Measurements from ENCODE around the gene MTNR1A.

MTNR1A gene

DNA sequence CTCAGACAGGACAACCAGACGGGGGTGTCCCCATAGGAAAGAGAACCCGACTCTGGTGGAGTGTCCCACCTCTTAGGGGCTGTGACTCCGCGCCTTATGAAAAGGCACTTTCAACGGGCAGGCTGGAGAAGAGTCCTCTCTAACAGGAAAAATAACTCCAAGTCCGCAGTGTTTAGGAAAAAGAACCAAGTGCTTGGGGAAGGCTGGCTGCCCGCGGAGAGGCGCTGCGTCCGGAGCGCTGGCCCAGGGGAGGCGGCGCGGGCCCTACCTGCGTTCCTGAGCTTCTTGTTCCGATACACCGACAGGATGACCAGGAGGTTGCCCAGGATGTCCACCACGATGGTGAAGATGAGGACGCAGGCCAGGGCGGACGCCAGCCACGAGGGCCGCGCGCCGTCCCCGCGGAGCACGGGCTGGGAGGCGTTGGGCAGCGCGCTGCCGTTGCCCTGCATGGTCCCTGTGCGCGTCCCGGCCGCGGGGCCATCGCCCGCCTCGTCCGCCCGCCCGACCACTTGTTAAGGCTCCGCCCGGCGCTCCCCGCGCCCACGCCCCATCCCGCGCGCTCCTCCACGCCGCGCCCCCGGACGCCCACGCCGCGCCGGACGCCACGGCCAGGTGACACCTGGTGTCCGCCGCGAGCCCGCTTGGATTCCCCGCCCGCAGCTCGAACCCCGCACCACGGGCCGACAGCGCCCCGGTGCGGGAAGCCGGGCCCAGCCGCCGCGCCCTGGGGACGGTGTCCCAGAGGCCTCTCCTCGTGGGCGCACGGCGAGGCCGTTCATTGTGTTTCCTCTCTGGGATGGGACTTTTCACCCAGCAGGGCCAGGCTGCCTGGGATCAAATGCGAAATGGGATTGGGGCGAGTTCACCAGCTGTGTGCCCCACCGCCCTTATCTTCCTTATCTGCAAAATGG lies at the start of gene MTNR1A:
Gene MTNR1A (minus strand): TSS at position 654 of the 914 bp plus-strand sequence. CDS start 202 bp downstream, at position 452.
- no peak for DNase-seq

DNA sequence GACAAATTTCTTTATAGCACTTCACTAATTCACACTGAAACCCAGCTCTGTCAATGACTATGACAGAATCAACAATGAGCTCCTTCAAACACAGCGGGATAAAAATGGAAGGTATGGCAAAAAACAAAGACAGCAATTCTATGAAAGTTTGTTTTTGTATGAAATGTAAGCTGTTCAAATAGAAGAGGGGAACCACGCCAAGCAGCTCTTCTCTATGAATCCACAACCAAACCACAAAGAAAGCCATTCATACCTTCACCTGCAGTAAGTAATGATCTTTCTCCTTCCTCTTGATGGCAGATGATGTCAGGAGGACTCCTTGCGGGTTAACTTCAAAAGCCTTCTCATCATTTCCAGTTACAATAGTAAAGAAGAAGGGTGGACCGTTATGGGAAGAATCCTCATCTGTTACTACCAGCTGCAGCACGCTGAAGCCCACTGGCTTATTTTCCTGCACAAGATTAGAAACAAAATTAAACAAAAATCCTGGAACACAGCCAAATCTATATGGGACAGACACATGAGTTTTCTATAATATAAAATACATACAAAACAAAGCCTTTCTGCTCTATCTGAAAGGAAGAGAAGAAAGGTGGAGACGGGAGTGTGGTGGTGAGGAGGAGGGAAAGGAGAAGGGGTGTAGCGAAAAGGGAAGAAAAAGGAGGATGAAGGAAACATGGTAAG lies 48.9 kb upstream of the MTNR1A start:
- no peak for DNase-seq

DNA sequence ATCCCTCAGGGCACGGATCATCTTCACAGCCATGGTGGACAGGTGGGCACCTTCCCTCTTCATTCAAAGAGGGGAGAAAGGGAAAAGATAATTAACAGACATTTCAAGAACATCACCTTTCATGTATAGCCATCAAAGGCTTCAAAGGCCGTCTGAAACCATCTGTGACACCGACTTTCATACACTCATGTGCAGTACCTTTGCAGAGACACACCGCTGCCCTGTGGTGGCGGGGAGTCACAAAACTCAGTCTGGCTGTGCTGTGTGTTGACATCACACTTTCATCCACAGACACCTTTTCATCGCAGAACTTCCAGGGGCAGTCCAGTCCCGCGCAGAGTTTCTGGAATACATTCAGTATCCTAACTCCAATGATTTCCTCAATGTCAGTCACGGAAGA lies 47.6 kb upstream of the MTNR1A start:
- no peak for DNase-seq

DNA sequence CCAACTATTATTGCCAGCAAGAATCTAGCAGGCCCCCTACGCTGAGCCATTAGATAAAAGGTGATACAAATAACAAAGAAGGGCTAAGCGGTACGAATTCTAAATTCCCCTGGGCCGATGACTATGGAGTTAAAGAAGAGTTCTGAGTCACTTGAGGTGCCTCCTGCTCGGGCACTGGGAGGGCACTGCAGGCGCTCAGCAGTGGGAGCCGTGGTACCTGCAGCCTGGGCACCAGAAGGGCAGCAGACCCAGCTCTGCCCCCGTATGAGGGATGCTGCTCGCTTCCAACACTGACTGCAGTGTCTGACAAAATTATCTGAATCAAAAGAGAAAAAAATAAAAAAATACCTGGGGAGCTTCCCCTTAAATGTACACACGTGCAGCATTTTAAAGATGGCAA lies 44.1 kb upstream of the MTNR1A start:
- DNase-seq, result no peak

DNA sequence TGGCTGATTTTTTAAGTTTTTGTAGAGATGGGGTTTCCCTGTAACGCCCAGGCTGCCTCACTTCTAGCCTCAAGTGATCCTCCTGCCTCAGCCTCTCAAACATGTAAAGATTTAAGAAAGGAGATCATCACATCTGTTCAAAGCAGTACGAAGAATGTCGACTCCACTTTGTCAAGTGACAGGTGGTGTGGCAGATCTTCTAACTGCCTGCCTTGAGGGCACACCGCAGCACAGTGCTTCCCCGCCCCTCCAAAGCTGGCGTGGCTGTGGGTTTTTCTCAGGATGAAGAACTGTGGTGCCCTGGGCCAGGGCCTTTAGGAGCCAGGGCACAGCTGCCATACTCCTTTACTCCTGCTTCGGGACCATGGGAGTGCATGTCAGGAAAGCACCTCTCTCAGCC lies 43.3 kb upstream of the MTNR1A start:
- no peak for DNase-seq

DNA sequence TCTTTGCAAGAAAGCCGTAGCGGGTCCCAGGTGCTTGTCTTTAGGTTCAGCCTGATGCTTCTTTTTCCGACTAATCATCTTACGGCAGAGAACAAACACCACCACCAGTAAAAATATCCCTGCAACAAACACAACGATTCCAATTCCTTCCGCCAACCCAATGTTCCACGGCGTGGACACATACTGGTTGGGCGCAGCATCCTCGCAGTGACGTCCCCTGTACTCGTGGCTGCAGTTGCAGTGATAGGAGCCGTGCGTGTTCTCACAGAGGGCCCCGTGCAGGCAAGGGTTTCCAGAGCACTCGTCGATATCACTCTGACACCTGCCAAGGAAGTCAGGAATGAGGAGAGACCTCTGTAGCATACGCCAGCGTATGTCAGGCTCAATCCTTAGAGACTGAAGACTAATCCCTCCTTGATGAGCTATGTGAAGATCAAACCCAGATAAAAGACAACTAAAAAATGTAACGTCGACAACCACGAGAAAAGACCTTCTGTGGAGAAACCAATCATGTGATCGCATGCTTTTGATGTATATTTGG lies 41.6 kb upstream of the MTNR1A start:
- no peak for DNase-seq

DNA sequence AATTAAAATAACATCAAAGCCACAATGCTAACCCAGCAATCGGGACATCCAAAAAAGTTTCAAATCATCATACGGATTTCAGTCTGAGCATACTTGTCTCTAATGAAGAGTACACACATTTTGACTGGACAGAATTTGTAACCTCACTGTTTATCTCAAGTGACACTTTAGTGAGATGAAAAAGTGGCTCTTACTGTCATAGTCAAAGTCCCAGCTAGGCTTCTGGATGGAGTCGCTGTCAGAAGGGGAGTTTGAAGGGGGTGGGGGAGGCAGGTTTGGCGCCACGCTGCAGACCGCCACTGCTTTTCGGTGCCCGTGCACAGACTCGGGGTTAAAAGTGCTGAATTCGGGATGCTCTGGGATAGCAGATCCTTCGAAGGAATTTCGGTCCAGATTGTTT lies 41.0 kb upstream of the MTNR1A start:
- DNase-seq, result no peak

DNA sequence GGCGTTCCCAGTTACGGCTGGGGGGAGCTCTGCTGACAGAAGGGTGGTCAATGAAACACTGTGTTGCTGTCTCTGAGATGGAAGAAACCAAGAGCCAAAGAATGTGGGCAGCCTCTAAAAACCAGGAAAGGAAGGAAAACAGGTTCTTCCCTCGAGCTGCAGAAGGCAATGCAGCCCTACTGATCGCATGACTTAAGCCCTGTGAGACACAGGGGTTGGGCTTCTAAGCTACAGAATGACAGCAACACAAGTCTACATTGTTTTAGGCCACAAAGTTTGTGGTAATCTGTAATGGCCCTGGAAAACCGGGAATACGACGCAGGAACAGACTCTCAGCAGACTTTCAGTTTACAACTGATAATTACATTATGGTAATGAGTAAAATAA lies 38.2 kb upstream of the MTNR1A start:
- DNase-seq, result no peak

DNA sequence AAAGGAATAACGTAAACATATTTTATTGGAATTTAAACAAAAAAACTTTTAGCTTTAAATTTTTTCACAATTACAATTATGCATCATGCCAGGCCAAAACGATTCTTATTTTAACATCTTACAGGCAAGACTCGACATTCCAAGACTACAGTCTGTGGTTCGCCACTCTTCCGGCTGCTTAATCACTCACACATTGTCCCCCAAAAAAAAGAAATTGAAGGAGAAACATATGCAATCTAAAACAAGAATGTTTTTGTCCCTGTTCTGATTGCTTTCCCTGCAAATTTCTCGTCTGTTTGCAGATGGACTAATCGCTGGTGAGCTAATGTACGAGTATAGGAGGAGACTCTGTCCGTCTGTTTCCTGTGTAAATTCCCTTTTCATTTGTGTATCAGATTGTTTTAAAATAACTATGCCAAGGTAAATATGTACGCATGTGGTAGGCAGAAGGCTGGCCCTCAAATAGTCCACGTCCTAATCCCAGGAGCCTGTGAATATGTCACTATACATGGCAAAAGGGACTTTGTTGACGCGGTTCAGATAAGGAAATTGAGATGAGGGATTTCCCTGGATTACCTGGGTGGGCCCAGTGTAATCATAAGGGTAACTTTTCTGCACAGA lies 37.7 kb upstream of the MTNR1A start:
- DNase-seq, result no peak

DNA sequence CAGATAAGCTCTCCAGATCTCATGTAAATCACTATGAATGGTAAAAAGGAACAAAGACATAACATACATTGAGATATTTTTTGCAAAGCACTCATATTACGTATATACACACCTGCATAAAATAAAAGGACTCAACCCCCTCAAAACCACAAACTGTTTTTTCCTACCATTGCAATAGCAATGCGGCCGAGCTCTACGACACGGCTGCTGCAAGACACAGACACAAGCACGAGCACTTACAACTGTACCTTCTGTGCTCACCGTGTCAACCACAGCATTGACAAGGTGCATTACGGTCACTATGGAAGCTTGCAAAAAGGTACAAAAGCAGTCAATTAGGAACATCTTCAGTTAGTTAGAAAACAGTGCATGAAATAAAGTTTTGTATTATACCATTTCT lies 37.1 kb upstream of the MTNR1A start:
- no peak for DNase-seq

DNA sequence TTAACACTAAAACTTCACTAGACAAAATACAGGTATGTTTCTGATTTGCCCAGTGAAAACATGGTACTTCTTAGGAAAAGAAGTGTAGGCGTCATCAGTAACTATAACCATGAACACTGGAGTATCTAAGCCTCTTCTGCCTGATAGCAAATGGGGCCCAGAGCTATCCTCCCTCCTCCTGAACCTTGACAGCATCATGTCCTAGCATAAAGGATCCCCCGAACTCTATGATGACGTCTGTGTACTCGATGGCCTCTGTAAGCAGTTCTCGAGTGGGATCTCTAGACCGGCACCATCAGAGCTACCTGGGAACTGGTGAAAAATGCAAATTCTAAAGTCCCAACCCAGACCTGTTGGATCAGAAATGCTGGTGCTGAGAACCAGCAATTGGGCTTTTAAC lies 36.3 kb upstream of the MTNR1A start:
- no peak for DNase-seq

DNA sequence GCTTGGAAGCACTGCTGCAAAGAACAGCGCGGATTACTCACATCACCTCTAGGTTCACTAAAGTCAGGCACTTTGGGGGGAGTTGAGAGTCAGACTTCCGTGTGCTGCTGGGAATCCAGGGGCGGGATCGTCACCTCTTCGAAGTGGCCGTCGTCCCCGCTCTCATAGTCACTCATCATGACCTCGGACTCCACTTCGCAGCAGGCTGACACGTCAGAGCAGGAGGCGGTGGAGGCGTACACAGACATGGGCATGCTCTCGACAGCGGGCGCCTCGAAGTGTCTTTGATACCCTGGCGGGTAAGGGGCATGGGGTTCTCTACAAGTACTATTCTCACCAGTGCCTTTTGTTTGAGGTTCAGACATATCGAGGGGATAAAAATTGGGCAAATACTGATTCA lies 33.1 kb upstream of the MTNR1A start:
- DNase-seq, result no peak

DNA sequence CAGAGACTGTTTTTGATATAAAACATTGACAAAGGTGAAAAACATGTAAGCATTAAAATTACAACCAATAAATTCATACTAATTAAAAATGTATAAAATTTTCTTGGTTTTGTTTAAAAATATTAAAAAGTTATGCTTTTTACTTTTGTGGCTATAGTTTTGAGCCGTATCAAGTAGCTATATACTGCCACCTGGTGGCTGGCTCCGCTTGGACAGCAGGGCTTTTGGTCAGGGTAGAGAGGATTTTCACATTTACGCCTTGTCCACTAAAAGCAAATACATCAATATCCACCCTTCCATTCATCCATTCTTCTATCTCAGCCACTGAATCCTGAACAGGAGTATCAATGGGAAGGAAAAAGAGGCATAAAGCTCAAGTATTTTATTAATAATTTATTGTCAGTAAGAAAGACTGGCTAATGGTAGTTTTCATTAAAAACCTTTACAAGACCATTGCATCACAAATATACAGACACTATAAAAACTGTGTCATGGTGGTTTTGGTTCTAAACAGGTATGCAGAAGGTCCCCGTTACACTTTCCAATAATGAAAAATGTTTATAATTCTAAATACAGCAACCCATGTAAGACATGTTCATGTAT lies 32.1 kb upstream of the MTNR1A start:
- peak; percentile 12 to 65 for DNase-seq

DNA sequence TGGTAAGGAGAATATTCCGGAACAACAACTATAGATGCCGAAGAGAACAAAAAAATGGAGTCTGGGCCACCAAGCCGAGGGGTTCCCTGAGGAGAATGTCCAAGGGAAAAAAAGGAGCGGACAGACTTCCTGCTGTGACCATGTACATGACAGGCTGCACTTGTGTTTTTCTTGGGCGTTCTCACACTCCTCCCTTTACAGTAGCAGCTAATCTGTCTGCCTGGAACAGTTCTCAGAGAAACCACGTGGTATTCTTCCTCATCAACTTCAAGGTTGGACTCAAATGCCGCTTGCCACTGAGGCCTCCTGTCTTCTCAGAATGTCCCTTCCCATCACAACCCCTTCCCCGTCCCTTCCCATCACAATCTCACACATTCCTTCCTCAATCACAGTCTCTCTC lies 30.8 kb upstream of the MTNR1A start:
- DNase-seq, result no peak

DNA sequence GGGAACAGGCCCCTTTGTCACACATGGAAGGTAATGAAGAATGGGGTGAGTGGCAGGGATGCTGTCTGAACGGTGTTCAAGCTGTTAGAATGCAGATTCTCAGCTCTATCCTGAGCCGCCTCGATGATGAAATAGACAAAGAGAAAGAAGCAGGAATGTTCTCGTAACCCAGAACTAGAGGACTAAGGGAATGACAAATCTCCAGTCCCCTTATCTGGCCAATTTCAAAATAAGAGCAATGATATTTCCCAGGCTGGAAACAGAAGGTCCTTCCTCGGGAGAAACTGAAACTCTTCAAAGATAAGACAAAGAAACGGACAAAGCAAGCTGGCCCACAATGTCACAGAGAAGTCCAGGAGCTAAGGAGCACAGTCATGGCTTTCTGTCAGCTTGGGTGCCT lies 29.5 kb upstream of the MTNR1A start:
- no peak for DNase-seq

DNA sequence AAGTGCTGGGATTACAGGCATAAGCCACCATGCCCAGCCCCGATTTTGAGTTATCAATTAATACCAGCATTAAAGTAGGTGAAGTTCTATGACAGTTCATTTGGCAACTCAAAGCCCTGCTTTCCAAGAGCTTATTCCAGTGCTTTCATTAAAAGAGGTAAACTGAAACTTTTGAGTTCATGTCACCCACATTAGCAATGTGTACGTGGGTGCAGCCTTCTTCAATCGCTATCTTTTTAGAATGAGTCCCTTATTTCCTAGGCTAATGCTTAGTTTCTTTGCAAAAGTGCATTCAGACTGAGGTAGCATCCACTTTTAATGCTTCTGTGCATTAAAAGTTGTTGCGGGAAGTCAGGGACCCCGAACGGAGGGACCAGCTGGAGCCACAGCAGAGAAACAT lies 26.1 kb upstream of the MTNR1A start:
- DNase-seq, result no peak

DNA sequence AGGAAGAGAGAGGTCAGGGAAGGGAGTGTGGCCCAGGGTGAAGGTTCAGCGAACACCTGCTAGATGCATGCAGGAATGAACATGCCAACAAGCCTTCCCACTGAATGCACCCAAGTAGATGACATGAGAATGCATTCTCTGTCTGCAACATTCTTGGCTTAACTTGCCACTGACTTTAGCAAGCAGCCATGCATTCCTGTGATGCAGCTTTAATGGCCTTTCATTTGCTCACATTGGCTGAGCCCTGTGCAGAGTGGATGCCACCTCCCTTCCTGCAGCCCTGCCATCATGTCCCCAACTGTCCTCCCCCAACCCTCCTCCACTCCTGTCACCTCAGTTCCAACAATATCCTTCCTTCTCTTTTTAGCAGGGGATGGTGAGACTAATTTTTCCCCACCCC lies 25.3 kb upstream of the MTNR1A start:
- DNase-seq, result no peak

DNA sequence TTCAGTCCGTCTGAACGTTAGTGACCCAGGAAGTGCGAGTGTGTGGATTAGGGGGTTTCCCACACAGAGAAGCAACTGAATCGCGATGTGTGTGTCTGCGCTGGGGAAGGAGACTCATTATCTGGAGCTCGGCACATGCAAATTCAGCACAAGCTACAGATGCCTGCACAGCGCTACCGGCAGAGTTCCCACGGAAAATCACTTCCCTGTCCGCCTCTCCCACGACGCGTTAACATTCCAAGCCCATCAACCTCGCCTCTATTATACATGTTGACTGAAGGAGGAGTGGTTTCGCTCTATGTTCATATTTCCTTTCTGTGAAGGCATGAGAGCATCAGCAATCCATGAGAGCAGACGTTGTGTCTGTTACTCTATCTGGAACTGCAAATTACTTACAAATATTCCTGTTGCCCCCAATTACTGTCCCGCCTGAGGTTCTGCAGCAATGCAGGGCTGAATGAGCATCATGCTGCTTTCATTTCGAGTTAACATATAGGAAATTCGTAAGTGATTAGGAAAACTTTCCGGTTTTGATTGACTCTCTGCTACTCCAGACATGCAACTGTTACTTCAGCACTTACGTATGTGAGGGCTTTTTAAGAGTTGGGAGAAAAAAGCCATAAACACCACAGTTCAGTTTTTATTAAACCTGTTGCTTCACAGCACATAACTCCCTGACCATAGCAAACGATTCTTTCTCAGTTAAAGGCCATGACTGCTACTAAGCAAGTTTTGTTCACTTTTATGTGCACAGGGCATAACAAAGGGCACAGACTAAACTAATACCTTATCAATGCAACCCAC lies 15.0 kb upstream of the MTNR1A start:
- no peak for DNase-seq

DNA sequence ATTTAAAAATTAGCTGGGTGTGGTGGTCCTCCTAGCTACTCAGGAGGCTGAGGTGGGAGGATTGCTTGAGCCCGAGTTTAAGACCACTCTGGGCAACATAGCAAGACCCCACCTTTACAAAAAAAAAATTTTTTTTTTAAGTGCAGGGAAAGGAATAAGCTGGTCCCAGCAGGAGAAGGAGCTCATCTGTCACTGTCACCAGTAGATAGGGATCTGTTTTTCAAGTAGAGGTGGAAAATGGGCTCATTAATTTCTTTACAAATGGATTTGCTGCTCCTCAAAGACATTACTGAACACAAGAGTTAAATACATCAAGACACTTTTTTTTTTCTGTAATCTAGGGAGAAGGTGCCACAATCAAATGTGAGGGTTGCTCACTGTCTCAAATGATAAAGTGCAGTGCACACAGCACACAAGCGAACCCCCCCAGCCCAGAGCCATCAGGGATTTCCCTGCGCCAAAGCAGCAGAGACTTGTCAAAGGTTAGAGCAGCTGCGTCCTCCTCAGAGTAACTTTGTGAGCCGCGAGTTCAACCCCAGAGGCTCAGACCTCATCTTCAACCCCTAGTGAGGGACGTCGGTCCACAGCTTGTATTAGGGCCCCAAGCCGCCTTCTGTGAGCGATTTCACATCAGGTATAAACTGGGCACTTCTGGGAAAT lies 14.3 kb upstream of the MTNR1A start:
- no peak for DNase-seq

DNA sequence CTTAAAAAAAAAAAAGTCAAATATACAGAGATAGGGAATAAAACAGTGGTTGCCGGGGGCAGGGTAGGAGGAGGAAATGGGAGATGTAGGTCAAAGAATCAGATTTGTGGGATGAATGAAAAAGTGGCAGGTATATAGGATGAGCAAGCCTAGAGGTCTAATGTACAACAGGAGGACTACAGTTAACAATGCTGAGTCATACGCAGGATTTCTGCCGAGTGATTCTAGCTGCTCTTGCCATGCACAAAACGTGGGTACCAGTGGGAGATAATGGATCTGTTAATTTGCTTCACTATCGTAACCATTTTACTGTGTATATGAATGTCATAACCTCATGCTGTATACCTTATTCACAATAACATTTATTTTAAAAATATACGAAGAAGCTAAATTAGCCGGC lies 10.7 kb upstream of the MTNR1A start:
- DNase-seq, result no peak

DNA sequence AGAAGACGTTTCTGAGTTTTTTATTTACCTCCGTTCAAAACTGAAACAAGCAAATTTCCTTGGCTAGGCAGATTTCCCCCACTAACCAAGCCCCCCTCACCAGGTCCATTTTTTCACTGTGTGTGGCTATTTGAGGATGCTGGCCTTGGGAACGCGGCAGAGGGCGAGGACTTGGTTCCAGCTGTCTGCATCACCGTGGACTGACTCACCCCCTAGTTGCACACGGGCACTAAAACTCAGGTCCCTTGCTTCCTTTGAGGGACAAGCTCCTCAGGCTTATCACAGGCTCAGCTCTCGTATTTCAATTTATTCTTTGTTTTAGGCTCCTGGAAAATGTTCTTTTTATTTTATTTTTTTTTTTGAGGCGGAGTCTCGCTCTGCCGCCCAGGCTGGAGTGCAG lies 8.4 kb upstream of the MTNR1A start:
- no peak for DNase-seq

DNA sequence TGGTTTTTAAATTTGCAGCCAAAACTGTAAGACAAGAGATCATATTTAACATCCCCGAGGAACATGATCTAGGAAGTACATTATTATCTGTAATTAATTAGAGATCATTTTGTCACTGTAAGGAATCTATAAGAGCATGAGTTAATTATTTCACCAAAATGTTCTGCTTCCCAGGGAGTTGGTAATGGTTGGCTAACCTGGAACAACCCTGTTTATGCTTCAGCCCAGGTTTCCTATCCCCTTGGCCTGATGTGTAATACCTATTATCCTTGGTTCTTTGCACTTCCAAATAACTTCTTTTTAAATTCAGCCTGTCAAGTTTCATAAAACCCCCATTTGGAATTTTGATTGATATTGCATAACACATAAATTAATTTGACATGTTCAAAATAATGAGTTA lies 6.4 kb upstream of the MTNR1A start:
- DNase-seq, result no peak

All from inflammatory macrophage treated with lipopolysaccharide for 1 hour (primary cell).